Fibroblast of lung (primary cell): ENCODE data around the gene PWWP2B. TPM values are rescaled to one million over a fixed set of nuclear protein-coding genes. Genes with fewer than 3 reads are reported as not detected.
A peak's percentile ranks its signal among the peaks of the same experiment; 100 is the strongest.

Source experiments
- DNase-seq, 2 donors: peaks; one replicate each; pipeline versions ENCODE4 v3.0.0 to v3.0.0-alpha.2; 2010; ENCODE audit warnings: low read depth in 2 of 2
- H2AFZ ChIP-seq: 2 replicates; pipeline ENCODE4 v1.5.1; 2012; ENCODE audit warnings: low read length, control low read depth, inconsistent platforms
- H3K27ac ChIP-seq: 2 replicates; pipeline ENCODE4 v1.5.1; 2011; ENCODE audit warnings: low read length, control low read depth; ENCODE audit not compliant: insufficient read depth
- H3K27me3 ChIP-seq: 2 replicates; pipeline ENCODE4 v1.5.1; 2011; ENCODE audit warnings: mild to moderate bottlenecking, low read length; ENCODE audit not compliant: control insufficient read depth, insufficient read depth
- H3K36me3 ChIP-seq: 2 replicates; pipeline ENCODE4 v1.5.1; 2011; ENCODE audit warnings: low read length; ENCODE audit not compliant: control insufficient read depth, insufficient read depth
- H3K4me1 ChIP-seq: 2 replicates; pipeline ENCODE4 v1.5.1; 2011; ENCODE audit warnings: low read length; ENCODE audit not compliant: control insufficient read depth, insufficient read depth; ENCODE audit errors: extremely low read depth
- H3K4me2 ChIP-seq: 2 replicates; pipeline ENCODE4 v1.5.1; 2011; ENCODE audit warnings: low read length, control low read depth; ENCODE audit not compliant: insufficient read depth; ENCODE audit errors: extremely low read depth
- H3K4me3 ChIP-seq, 4 experiments: fragments of 200-600 bp in 1 of 4; sonication (generic) in 1 of 4; replicated peaks in 1 of 4; 2 replicates each; pipeline ENCODE4 v1.5.1; 2011 to 2016; ENCODE audit warnings: low read length in 4 of 4, low read depth in 3 of 4, mild to moderate bottlenecking in 3 of 4, control low read depth in 2 of 4, inconsistent platforms in 1 of 4, mixed read lengths in 1 of 4; ENCODE audit not compliant: insufficient read depth in 1 of 4; ENCODE audit errors: control extremely low read depth in 1 of 4
- H3K79me2 ChIP-seq: 2 replicates; pipeline ENCODE4 v1.5.1; 2012; ENCODE audit warnings: mild to moderate bottlenecking, low read length, inconsistent platforms; ENCODE audit not compliant: control insufficient read depth, insufficient read depth
- H3K9ac ChIP-seq: 2 replicates; pipeline ENCODE4 v1.5.1; 2011; ENCODE audit warnings: mild to moderate bottlenecking, low read length, control low read depth; ENCODE audit not compliant: insufficient read depth
- H3K9me3 ChIP-seq: 2 replicates; pipeline ENCODE4 v1.5.1; 2012; ENCODE audit warnings: low read depth, low read length; ENCODE audit not compliant: control insufficient read depth, insufficient read depth
- H4K20me1 ChIP-seq: 2 replicates; pipeline ENCODE4 v1.5.1; 2011; ENCODE audit warnings: low read length; ENCODE audit not compliant: control insufficient read depth, insufficient read depth; ENCODE audit errors: extremely low read depth
- CTCF ChIP-seq, 2 donors: IDR thresholded peaks in 1 of 2; conservative IDR thresholded peaks in 1 of 2; 1 replicate in 1 of 2; 2 replicates in 1 of 2; pipeline ENCODE4 v1.5.1; 2011 to 2012; ENCODE audit warnings: low read length in 2 of 2, control low read depth in 1 of 2, inconsistent platforms in 1 of 2, low read depth in 1 of 2, mild to moderate bottlenecking in 1 of 2
- EZH2 ChIP-seq: IDR thresholded peaks from 2 replicates; pipeline ENCODE4 v1.5.1; 2012; ENCODE audit warnings: low read length, control low read depth, mild to moderate bottlenecking; ENCODE audit errors: missing control alignments
- polyA plus RNA-seq, 2 donors: library from polyadenylated mRNA; depleted of rRNA in 1 of 2; stranded (reverse) in 1 of 2; unstranded in 1 of 2; fragments of >200 nt; gene quantifications; 2 replicates each; pipeline ENCODE4 v1.2.1, GENCODE V29; 2011 to 2012; ENCODE audit warnings: missing spikeins in 1 of 2
- total RNA-seq: library from RNA; depleted of rRNA; stranded (reverse); fragments of >200 nt; gene quantifications from 2 replicates; pipeline ENCODE4 v1.2.1, GENCODE V29; 2014

PWWP2B gene
- total and polyA plus RNA-seq, 2 donors (not counting 1 experiment from before 2014, with no cell fraction given), result 1.5 to 15.9 TPM

GRCh38 chr10:132410056-132410778 lies 13.2 kb downstream of the PWWP2B start:
- no peaks in the 10 kb centered on the region for H3K79me2 ChIP-seq
- H3K9me3 ChIP-seq, result no peaks in the 10 kb centered on the region
- H3K27me3 ChIP-seq, result no peaks in the 10 kb centered on the region
- DNase-seq, result no peak
- H3K36me3 ChIP-seq, result peaks cover 6% of the 10 kb centered on the region
- no peak overlapping the region for H3K27ac ChIP-seq
- H2AFZ ChIP-seq, result no peak overlapping the region
- no peak overlapping the region for H3K4me2 ChIP-seq
- H3K4me3 ChIP-seq, result no peak overlapping the region
- no peak overlapping the region for H3K9ac ChIP-seq
- TF ChIP-seq EZH2 (no peak), CTCF (conservative IDR thresholded peaks at IDR 0.05 in 1 of 2, IDR thresholded peaks at IDR 0.05 in 1 of 2; ENCODE audit: low read depth in 1 of 2, low read length in 2 of 2) (no peak)
- peaks cover 6% of the 10 kb centered on the region for H3K4me1 ChIP-seq
- H4K20me1 ChIP-seq, result no peaks in the 10 kb centered on the region

- TF ChIP-seq CTCF (conservative IDR thresholded peaks at IDR 0.05 in 1 of 2, IDR thresholded peaks at IDR 0.05 in 1 of 2; ENCODE audit: low read depth in 1 of 2, low read length in 2 of 2) (no peak), EZH2 (no peak)
- H3K79me2 ChIP-seq, result no peaks in the 10 kb centered on the region
- no peak overlapping the region for H2AFZ ChIP-seq
- H3K9ac ChIP-seq, result no peak overlapping the region
- H3K9me3 ChIP-seq, result no peaks in the 10 kb centered on the region
- H3K27me3 ChIP-seq, result no peaks in the 10 kb centered on the region
- no peaks in the 10 kb centered on the region for H4K20me1 ChIP-seq
- no peaks in the 10 kb centered on the region for H3K36me3 ChIP-seq
- no peak for DNase-seq
- no peak overlapping the region for H3K4me3 ChIP-seq
- H3K4me2 ChIP-seq, result no peak overlapping the region
- H3K4me1 ChIP-seq, result peaks cover 6% of the 10 kb centered on the region
- no peak overlapping the region for H3K27ac ChIP-seq
Observed at GRCh38 chr10:132410779-132411532, 14.0 kb downstream of the PWWP2B start.

GRCh38 chr10:132411561-132412253 lies 14.7 kb downstream of the PWWP2B start:
- H3K9ac ChIP-seq, result no peak overlapping the region
- H3K4me3 ChIP-seq, result no peak overlapping the region
- peak overlapping the region; percentile 61 for H3K4me2 ChIP-seq
- H3K36me3 ChIP-seq, result no peaks in the 10 kb centered on the region
- H3K27ac ChIP-seq, result no peak overlapping the region
- peak overlapping the region; percentile 50 for H2AFZ ChIP-seq
- no peaks in the 10 kb centered on the region for H4K20me1 ChIP-seq
- H3K4me1 ChIP-seq, result peaks cover 6% of the 10 kb centered on the region
- peak; percentile 28 to 63 for DNase-seq
- H3K79me2 ChIP-seq, result no peaks in the 10 kb centered on the region
- no peaks in the 10 kb centered on the region for H3K9me3 ChIP-seq
- TF ChIP-seq CTCF (conservative IDR thresholded peaks at IDR 0.05 in 1 of 2, IDR thresholded peaks at IDR 0.05 in 1 of 2; ENCODE audit: low read depth in 1 of 2, low read length in 2 of 2) (peak in 1 of 2 donors; percentile 17), EZH2 (no peak)
- no peaks in the 10 kb centered on the region for H3K27me3 ChIP-seq
